Adipose tissue (tissue), 3 donors: Measurements from ENCODE around the gene SIGLEC10. TPM values are rescaled to one million over a fixed set of nuclear protein-coding genes. Genes with fewer than 3 reads are reported as not detected.
"Not testable (repeated sequence)": the region's sequence is repeated elsewhere in the genome, so short reads cannot be mapped to it uniquely, and the experiment has no call there.

Experiments
- H3K27ac ChIP-seq: one replicate; pipeline ENCODE4 v1.5.1; 2013; ENCODE audit warnings: low read depth, low read length
- WGBS, 3 donors: extraction: QIAGEN DNeasy Blood & Tissue Kit; methylation state at CpG; one replicate each; pipeline ENCODE4 v1.1.7; 2013; 5-methylcytosine and 5-hydroxymethylcytosine counted together
- polyA plus RNA-seq, 3 donors: library from polyadenylated mRNA; stranded (reverse); fragments of 200-250 nt; gene quantifications; one replicate each; pipeline ENCODE4 v1.2.3, GENCODE V29; 2013
- donor health status: healthy with polysubstance abuse.
- donor health status: Bipolar disorder and iron deficiency.
- donor health status: healthy.

SIGLEC10 gene
- polyA plus RNA-seq, 3 donors = 2.1 to 3.5 (median 2.4) TPM

DNA sequence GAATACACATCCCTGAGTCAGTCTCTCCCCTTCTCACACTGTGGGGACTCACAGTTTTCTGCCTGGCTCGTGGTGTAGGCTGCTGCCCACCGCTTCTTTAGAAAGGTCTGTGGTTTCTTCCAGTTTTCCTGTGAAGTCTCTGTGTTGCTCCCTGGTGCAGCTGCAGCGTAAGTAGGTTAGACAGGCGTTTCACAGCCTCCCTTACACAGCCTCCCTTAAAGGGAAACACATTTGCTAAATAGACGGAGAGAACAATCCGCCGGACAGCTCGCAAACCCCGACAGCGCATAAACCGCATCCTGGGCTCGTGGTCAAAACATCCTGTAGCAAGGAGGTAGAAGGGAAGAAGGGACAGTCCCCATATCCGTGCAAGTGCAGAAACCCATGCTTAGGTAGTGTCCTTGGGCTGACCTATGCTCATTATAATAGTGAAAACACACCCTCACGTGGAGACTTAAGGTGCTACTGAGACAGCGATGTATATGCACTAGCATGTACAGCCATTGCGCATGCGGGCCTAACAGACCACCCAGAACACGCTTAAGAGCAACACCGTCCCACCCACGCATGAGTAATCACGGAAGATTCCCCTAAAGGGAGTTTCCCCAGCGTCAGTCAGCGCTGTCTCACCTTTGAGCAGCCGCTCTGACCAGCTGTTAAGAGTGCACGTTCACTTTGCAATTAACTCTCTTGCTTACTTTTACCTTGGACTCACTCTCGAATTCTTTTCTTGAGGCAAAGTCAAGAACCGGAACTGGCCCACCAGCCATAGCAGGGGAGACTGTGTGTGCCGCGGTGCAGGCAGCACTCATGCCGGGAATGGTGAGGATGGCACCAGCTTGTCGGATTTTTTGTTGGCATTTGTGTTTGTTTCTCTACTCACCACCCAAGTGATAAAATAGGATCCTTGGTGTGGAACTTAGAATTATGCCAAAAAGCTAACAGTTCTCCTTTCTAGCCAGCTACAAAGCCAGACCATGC, 24.3 kb upstream of the SIGLEC10 start:
- WGBS, 3 donors = 42 to 56% (median 44%) methylated on average over 31 of the region's 31 CpGs
- H3K27ac ChIP-seq = no peak overlapping the region

GRCh38 chr19:51440846-51441409, 23.5 kb upstream of the SIGLEC10 start:
- no peak overlapping the region for H3K27ac ChIP-seq
- 22 to 34% (median 30%) methylated on average over 11 of the region's 11 CpGs for WGBS, 3 donors

GRCh38 chr19:51440052-51440451, 22.6 kb upstream of the SIGLEC10 start:
- no peak overlapping the region for H3K27ac ChIP-seq
- WGBS, 3 donors = 68 to 80% (median 70%) methylated on average over 2 of the region's 2 CpGs

- 38 to 57% (median 54%) methylated on average over 5 of the region's 5 CpGs for WGBS, 3 donors
- no peak overlapping the region for H3K27ac ChIP-seq
Observed at GRCh38 chr19:51439021-51439465, 21.6 kb upstream of the SIGLEC10 start.

DNA sequence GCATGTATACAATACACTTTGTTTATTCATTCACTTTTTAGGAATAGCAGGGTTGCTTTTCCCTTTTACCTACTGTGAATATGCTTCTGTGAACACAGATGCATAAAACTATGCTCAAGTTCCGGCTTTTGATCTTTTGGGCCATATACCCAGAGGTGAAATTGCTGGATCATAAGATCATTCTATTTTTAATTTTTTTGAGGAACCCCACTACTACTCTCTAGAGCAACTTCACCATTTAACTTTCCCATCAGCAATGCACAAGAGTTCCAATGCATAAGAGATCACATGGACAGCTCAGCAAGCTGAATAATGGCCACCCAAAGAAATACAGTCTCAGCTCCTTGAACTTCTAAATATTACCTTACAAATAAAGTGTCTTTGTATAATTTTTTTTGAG, 17.0 kb upstream of the SIGLEC10 start:
- no peak overlapping the region for H3K27ac ChIP-seq
- 77 to 82% (median 80%) methylated on average over 1 of the region's 1 CpG for WGBS, 3 donors

DNA sequence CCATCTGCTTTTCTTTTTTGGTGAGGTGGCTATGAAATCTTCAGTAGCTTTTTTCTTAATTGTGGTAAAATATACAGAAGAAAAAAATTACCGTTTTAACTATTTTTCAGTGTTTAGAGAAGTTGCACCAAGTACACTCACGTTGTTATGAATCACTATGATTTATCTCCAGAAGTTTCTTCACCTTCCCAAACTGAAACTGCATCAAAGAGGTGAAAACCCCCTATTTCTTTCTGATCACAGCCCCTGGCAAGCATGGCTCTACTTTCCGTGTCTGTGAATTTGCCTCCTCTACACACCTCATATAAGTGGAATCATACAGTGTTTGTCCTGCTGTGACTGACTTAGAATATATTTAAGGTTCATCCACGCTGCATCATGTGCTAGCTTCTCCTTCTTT, 15.6 kb upstream of the SIGLEC10 start:
- H3K27ac ChIP-seq = no peak overlapping the region
- 40 to 58% (median 42%) methylated on average over 4 of the region's 4 CpGs for WGBS, 3 donors

DNA sequence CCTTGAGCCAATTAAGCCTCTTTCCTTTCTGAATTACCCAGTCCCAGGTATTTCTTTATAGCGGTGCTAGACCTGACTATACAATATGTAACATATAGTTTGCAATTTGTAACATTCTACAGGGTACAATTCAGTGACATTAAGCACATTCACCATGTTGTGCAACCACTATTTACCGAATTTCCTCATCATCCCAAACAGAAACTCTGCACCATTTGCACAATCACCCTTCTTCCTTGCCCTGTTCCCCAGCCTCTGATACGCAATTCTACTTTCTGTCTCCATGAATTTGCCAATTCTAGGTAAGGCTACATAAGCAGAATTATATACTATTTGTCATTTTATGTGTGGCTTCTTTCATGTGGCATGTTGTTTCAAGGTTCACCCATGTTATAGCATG, 13.7 kb upstream of the SIGLEC10 start:
- no peak overlapping the region for H3K27ac ChIP-seq
- 34 to 53% (median 42%) methylated on average over 3 of the region's 3 CpGs for WGBS, 3 donors

- no peak overlapping the region for H3K27ac ChIP-seq
- 34 to 63% (median 54%) methylated on average over 3 of the region's 3 CpGs for WGBS, 3 donors
Observed at GRCh38 chr19:51430221-51430620, 12.8 kb upstream of the SIGLEC10 start.

- no peak overlapping the region for H3K27ac ChIP-seq
- 49 to 55% (median 54%) methylated on average over 3 of the region's 3 CpGs for WGBS, 3 donors
Observed at GRCh38 chr19:51427201-51427600, 9.8 kb upstream of the SIGLEC10 start.

- H3K27ac ChIP-seq = no peak overlapping the region
- WGBS, 3 donors = 0 to 13% (median 9%) methylated on average over 17 to 19 of the region's 19 CpGs
Observed at GRCh38 chr19:51422053-51422448, 4.6 kb upstream of the SIGLEC10 start.

DNA sequence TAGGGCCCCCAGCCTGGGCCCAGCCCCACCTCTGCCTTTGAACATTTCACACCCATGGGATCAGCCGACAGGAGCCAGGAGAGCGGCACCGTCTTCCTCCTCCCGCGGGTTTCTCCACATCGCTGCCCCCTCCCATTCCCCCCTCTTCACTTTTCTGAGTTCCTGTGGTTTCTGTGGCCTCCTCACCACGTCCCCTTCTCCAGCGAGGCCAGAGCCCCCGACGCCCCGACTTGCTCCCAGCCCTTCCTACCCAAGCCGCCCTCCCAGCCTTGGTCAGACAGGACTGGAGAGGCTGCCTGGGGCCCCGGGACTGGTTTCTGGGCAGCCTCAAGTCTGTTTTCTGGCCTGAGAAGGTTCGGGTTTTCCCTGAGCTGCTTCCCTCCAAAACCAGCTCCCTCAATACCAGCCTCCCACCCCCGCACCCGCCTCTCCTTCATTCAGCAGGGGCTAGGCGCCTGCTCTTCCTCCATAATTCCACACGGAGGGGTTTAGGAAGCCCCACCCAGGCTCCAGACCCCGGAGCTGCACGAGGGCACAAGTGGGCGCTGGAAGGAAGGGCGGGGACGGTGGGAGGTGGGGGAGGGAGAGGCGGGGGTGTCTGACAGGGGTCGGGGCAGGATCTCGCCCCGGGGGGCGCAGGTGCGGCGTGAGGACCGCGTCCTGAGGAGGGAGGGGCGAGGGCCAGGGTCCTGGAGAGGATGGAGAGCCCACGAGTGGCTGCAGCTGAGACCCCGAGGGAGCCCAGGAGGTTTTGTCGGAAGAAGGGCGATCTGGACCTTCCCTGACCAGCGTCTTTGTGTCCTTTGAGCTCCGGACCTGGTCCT, 4.0 kb upstream of the SIGLEC10 start:
- WGBS, 3 donors = 4 to 13% (median 11%) methylated on average over 35 to 39 of the region's 39 CpGs
- no peak overlapping the region for H3K27ac ChIP-seq

- WGBS, 3 donors = 82 to 85% (median 84%) methylated on average over 11 of the region's 11 CpGs
Observed at GRCh38 chr19:51420511-51420910, 3.1 kb upstream of the SIGLEC10 start.

GRCh38 chr19:51418707-51419106, 1.3 kb upstream of the SIGLEC10 start:
- WGBS, 3 donors = 72 to 91% (median 91%) methylated on average over 2 of the region's 2 CpGs
- H3K27ac ChIP-seq = no peak overlapping the region

More at GRCh38 chr19:51420511-51420910, 3.1 kb upstream of the SIGLEC10 start:
- H3K27ac ChIP-seq = not testable (repeated sequence)

DNA sequence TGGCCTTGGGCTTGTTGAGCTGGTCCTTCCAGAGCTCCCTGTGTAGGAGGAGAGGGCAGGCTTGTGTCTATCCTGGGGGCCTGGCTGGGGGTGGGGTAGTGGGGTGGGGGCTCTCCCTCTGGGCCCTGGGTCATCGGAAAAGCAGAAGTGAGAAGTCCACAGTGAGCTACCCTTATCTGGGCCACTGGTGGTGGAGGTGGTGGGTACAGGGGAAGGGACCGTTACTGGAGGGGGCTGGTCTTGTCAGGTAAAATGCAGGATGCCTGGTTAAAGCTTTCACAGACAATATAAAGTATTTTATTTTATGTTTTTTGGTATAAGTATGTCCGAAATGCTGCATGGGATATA, 342 bp upstream of the SIGLEC10 start:
- WGBS, 3 donors = 50 to 55% (median 53%) methylated on average over 3 of the region's 3 CpGs
- no peak overlapping the region for H3K27ac ChIP-seq

DNA sequence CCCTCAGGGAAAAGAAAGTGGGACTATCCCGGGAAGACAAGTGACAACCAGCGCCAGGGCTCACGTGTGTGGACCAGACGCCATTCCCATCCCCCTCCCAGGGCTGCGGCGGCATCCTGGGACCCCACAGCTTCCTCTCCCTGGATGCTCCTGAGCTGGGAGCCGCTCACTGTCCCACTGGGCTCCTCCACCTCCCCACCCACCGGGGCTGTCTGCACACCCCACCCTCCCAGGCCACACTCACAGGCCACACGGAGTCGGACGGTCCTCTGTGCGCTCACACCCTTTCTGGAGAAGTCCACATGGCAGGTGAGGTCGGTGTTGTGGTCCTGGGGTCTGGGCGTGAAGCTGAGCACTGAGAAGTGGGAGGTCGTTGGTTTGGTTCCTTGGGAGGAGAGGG, 1.0 kb downstream of the SIGLEC10 start:
- 65 to 76% (median 72%) methylated on average over 14 to 15 of the region's 15 CpGs for WGBS, 3 donors
- not testable (repeated sequence) for H3K27ac ChIP-seq

- no peak overlapping the region for H3K27ac ChIP-seq
- 71 to 89% (median 83%) methylated on average over 11 to 12 of the region's 12 CpGs for WGBS, 3 donors
Observed at GRCh38 chr19:51415187-51415586, 2.3 kb downstream of the SIGLEC10 start.

- 80 to 95% (median 95%) methylated on average over 15 of the region's 15 CpGs for WGBS, 3 donors
- no peak overlapping the region for H3K27ac ChIP-seq
Observed at GRCh38 chr19:51410950-51411748, 6.3 kb downstream of the SIGLEC10 start.

GRCh38 chr19:51407511-51408131, 9.8 kb downstream of the SIGLEC10 start:
- no peak overlapping the region for H3K27ac ChIP-seq
- WGBS, 3 donors = 38 to 55% (median 48%) methylated on average over 6 of the region's 6 CpGs
